ENCODE results near the gene DGKA.
A peak's percentile ranks its signal among the peaks of the same experiment; 100 is the strongest.

Gene DGKA

GRCh38 chr12:55933799-55934742, 3.1 kb downstream of the DGKA start:
- Histone ChIP-seq H3K79me1 (ENCODE audit: low read depth, low read length) (no peaks in the 10 kb centered on the region), H3K27me3 (ENCODE audit: control insufficient read depth in 3 of 3, insufficient read depth in 3 of 3, low read depth in 1 of 3, low read length in 3 of 3) (peaks cover 4 to 47% (median 20%) of the 10 kb centered on the region in 3 experiments), H3K4ac (ENCODE audit: low read length) (no peak overlapping the region), H4K8ac (ENCODE audit: low read depth, low read length) (no peak overlapping the region), H3K14ac (ENCODE audit: low read length) (no peak overlapping the region), H3K9ac (ENCODE audit: low read depth, low read length, poor library complexity) (no peak overlapping the region), H2AFZ (ENCODE audit: low read length) (no peak overlapping the region), H3K27ac (replicated peaks; ENCODE audit: low read length) (no peak overlapping the region), H3K9me3 (replicated peaks in 1 of 2; ENCODE audit: control insufficient read depth in 2 of 2, insufficient read depth in 1 of 2, low read depth in 1 of 2, low read length in 2 of 2) (no peaks in the 10 kb centered on the region), H3K23ac (ENCODE audit: low read depth, low read length, poor library complexity) (no peak overlapping the region), H2BK12ac (ENCODE audit: low read length) (no peak overlapping the region), H2BK15ac (ENCODE audit: low read length) (no peak overlapping the region), H2AK5ac (ENCODE audit: low read depth, low read length) (no peak overlapping the region), H2BK5ac (ENCODE audit: low read length) (no peak overlapping the region), H4K91ac (ENCODE audit: low read depth, low read length, poor library complexity) (no peak overlapping the region), H2BK120ac (ENCODE audit: low read depth, low read length) (no peak overlapping the region), H3K4me3 (ENCODE audit: low read length in 2 of 2) (no peak overlapping the region), H3K18ac (ENCODE audit: low read length) (no peak overlapping the region), H3K4me1 (ENCODE audit: control insufficient read depth in 2 of 2, insufficient read depth in 1 of 2, low read depth in 1 of 2, low read length in 2 of 2) (peaks cover 9 to 16% of the 10 kb centered on the region in 2 donors), H3K36me3 (replicated peaks in 1 of 2; ENCODE audit: control insufficient read depth in 2 of 2, insufficient read depth in 2 of 2, low read length in 2 of 2) (no peaks in the 10 kb centered on the region), H3K4me2 (ENCODE audit: insufficient read depth, low read length, poor library complexity, severe bottlenecking) (no peak overlapping the region)
- no peak for DNase-seq (ENCODE audit: low spot score)
- no CpG with 5 or more reads among the region's 1 CpG for WGBS, 2 donors (ENCODE audit: extremely low coverage in 2 of 2, insufficient read length in 2 of 2, insufficient replicate concordance in 1 of 2)

GRCh38 chr12:55934773-55935172, 3.8 kb downstream of the DGKA start:
- Histone ChIP-seq H3K9ac (ENCODE audit: low read depth, low read length, poor library complexity) (no peak overlapping the region), H3K23ac (ENCODE audit: low read depth, low read length, poor library complexity) (no peak overlapping the region)
- no peak for DNase-seq (ENCODE audit: low spot score)

GRCh38 chr12:55935738-55936151, 4.8 kb downstream of the DGKA start:
- Histone ChIP-seq H4K8ac (ENCODE audit: low read depth, low read length) (peak overlapping the region; percentile 29), H3K9ac (ENCODE audit: low read depth, low read length, poor library complexity) (no peak overlapping the region), H3K4ac (ENCODE audit: low read length) (no peak overlapping the region), H3K18ac (ENCODE audit: low read length) (peak overlapping the region; percentile 15), H3K4me1 (ENCODE audit: control insufficient read depth in 2 of 2, insufficient read depth in 1 of 2, low read depth in 1 of 2, low read length in 2 of 2) (peaks cover 14 to 17% of the 10 kb centered on the region in 2 donors), H2BK120ac (ENCODE audit: low read depth, low read length) (no peak overlapping the region), H2BK12ac (ENCODE audit: low read length) (no peak overlapping the region), H2AFZ (ENCODE audit: low read length) (no peak overlapping the region), H3K27me3 (ENCODE audit: control insufficient read depth in 3 of 3, insufficient read depth in 3 of 3, low read depth in 1 of 3, low read length in 3 of 3) (peaks cover 4 to 47% (median 20%) of the 10 kb centered on the region in 3 experiments), H3K23ac (ENCODE audit: low read depth, low read length, poor library complexity) (no peak overlapping the region), H4K91ac (ENCODE audit: low read depth, low read length, poor library complexity) (no peak overlapping the region), H3K27ac (replicated peaks; ENCODE audit: low read length) (no peak overlapping the region), H2AK5ac (ENCODE audit: low read depth, low read length) (peak overlapping the region; percentile 50), H3K4me3 (ENCODE audit: low read length in 2 of 2) (no peak overlapping the region), H2BK5ac (ENCODE audit: low read length) (no peak overlapping the region), H3K79me1 (ENCODE audit: low read depth, low read length) (no peaks in the 10 kb centered on the region), H3K4me2 (ENCODE audit: insufficient read depth, low read length, poor library complexity, severe bottlenecking) (no peak overlapping the region), H3K9me3 (replicated peaks in 1 of 2; ENCODE audit: control insufficient read depth in 2 of 2, insufficient read depth in 1 of 2, low read depth in 1 of 2, low read length in 2 of 2) (no peaks in the 10 kb centered on the region), H3K36me3 (replicated peaks in 1 of 2; ENCODE audit: control insufficient read depth in 2 of 2, insufficient read depth in 2 of 2, low read length in 2 of 2) (no peaks in the 10 kb centered on the region), H3K14ac (ENCODE audit: low read length) (no peak overlapping the region), H2BK15ac (ENCODE audit: low read length) (no peak overlapping the region)
- DNase-seq (ENCODE audit: low spot score) = no peak
- no CpG with 5 or more reads among the region's 26 CpGs for WGBS, 2 donors (ENCODE audit: extremely low coverage in 2 of 2, insufficient read length in 2 of 2, insufficient replicate concordance in 1 of 2)

More at GRCh38 chr12:55934773-55935172, 3.8 kb downstream of the DGKA start:
- H3K9me3 ChIP-seq (replicated peaks in 1 of 2; ENCODE audit: control insufficient read depth in 2 of 2, insufficient read depth in 1 of 2, low read depth in 1 of 2, low read length in 2 of 2) = no peaks in the 10 kb centered on the region
- H2AFZ ChIP-seq (ENCODE audit: low read length) = no peak overlapping the region
- H2BK15ac ChIP-seq (ENCODE audit: low read length) = no peak overlapping the region
- peaks cover 9 to 16% of the 10 kb centered on the region in 2 donors for H3K4me1 ChIP-seq (ENCODE audit: control insufficient read depth in 2 of 2, insufficient read depth in 1 of 2, low read depth in 1 of 2, low read length in 2 of 2)
- H3K27ac ChIP-seq (replicated peaks; ENCODE audit: low read length) = no peak overlapping the region
- no peaks in the 10 kb centered on the region for H3K79me1 ChIP-seq (ENCODE audit: low read depth, low read length)
- no peak overlapping the region for H3K4me3 ChIP-seq (ENCODE audit: low read length in 2 of 2)
- H4K91ac ChIP-seq (ENCODE audit: low read depth, low read length, poor library complexity) = no peak overlapping the region
- H3K14ac ChIP-seq (ENCODE audit: low read length) = no peak overlapping the region
- H3K27me3 ChIP-seq (ENCODE audit: control insufficient read depth in 3 of 3, insufficient read depth in 3 of 3, low read depth in 1 of 3, low read length in 3 of 3) = peaks cover 4 to 47% (median 20%) of the 10 kb centered on the region in 3 experiments
- H2BK5ac ChIP-seq (ENCODE audit: low read length) = no peak overlapping the region
- H3K4ac ChIP-seq (ENCODE audit: low read length) = no peak overlapping the region
- no peak overlapping the region for H2AK5ac ChIP-seq (ENCODE audit: low read depth, low read length)
- H3K4me2 ChIP-seq (ENCODE audit: insufficient read depth, low read length, poor library complexity, severe bottlenecking) = no peak overlapping the region
- H3K36me3 ChIP-seq (replicated peaks in 1 of 2; ENCODE audit: control insufficient read depth in 2 of 2, insufficient read depth in 2 of 2, low read length in 2 of 2) = no peaks in the 10 kb centered on the region
- no CpG with 5 or more reads among the region's 1 CpG for WGBS, 2 donors (ENCODE audit: extremely low coverage in 2 of 2, insufficient read length in 2 of 2, insufficient replicate concordance in 1 of 2)
- no peak overlapping the region for H4K8ac ChIP-seq (ENCODE audit: low read depth, low read length)
- no peak overlapping the region for H3K18ac ChIP-seq (ENCODE audit: low read length)
- no peak overlapping the region for H2BK120ac ChIP-seq (ENCODE audit: low read depth, low read length)
- H2BK12ac ChIP-seq (ENCODE audit: low read length) = no peak overlapping the region

- H3K79me1 ChIP-seq (ENCODE audit: low read depth, low read length) = no peaks in the 10 kb centered on the region
- H4K8ac ChIP-seq (ENCODE audit: low read depth, low read length) = no peak overlapping the region
- no peak overlapping the region for H3K23ac ChIP-seq (ENCODE audit: low read depth, low read length, poor library complexity)
- H3K4me2 ChIP-seq (ENCODE audit: insufficient read depth, low read length, poor library complexity, severe bottlenecking) = no peak overlapping the region
- H3K14ac ChIP-seq (ENCODE audit: low read length) = no peak overlapping the region
- H3K4me1 ChIP-seq (ENCODE audit: control insufficient read depth in 2 of 2, insufficient read depth in 1 of 2, low read depth in 1 of 2, low read length in 2 of 2) = peaks cover 5% of the 10 kb centered on the region in 2 donors
- H2AK5ac ChIP-seq (ENCODE audit: low read depth, low read length) = no peak overlapping the region
- no peak overlapping the region for H3K18ac ChIP-seq (ENCODE audit: low read length)
- no peak overlapping the region for H2BK15ac ChIP-seq (ENCODE audit: low read length)
- H3K36me3 ChIP-seq (replicated peaks in 1 of 2; ENCODE audit: control insufficient read depth in 2 of 2, insufficient read depth in 2 of 2, low read length in 2 of 2) = no peaks in the 10 kb centered on the region
- peaks cover 0 to 32% (median 11%) of the 10 kb centered on the region in 3 experiments for H3K27me3 ChIP-seq (ENCODE audit: control insufficient read depth in 3 of 3, insufficient read depth in 3 of 3, low read depth in 1 of 3, low read length in 3 of 3)
- H2BK120ac ChIP-seq (ENCODE audit: low read depth, low read length) = no peak overlapping the region
- H3K9me3 ChIP-seq (replicated peaks in 1 of 2; ENCODE audit: control insufficient read depth in 2 of 2, insufficient read depth in 1 of 2, low read depth in 1 of 2, low read length in 2 of 2) = no peaks in the 10 kb centered on the region
- H2AFZ ChIP-seq (ENCODE audit: low read length) = no peak overlapping the region
- H2BK5ac ChIP-seq (ENCODE audit: low read length) = no peak overlapping the region
- no CpG with 5 or more reads among the region's 2 CpGs for WGBS, 2 donors (ENCODE audit: extremely low coverage in 2 of 2, insufficient read length in 2 of 2, insufficient replicate concordance in 1 of 2)
- H3K4ac ChIP-seq (ENCODE audit: low read length) = no peak overlapping the region
- DNase-seq (ENCODE audit: low spot score) = no peak
- no peak overlapping the region for H3K9ac ChIP-seq (ENCODE audit: low read depth, low read length, poor library complexity)
- no peak overlapping the region for H4K91ac ChIP-seq (ENCODE audit: low read depth, low read length, poor library complexity)
- no peak overlapping the region for H3K4me3 ChIP-seq (ENCODE audit: low read length in 2 of 2)
- H3K27ac ChIP-seq (replicated peaks; ENCODE audit: low read length) = no peak overlapping the region
- no peak overlapping the region for H2BK12ac ChIP-seq (ENCODE audit: low read length)
These were observed 7.0 kb downstream of the DGKA start for GRCh38 chr12:55937981-55938380.

Measured in neuronal stem cell (in vitro differentiated cells).